A673 (cell line): Measurements from ENCODE around the gene ZNF18. TPM values are rescaled to one million over a fixed set of nuclear protein-coding genes. Genes with fewer than 3 reads are reported as not detected.
A peak's percentile ranks its signal among the peaks of the same experiment; 100 is the strongest.

Experiments
- BruUV-seq: library from RNA; stranded (reverse); fragments of 400-500 nt; replicated peaks from 2 replicates; lab custom pipeline; 2021; lab: Mats Ljungman, UMichigan
- CTCF ChIA-PET: fragments of 300-600 bp; sonication (Branson Sonifier 250); formaldehyde crosslinking; loops from one replicate; lab custom pipeline; 2022; ENCODE audit warnings: antibody characterized with exemption; lab: Charles Lee
- POLR2A ChIA-PET: fragments of 300-600 bp; sonication (Branson Sonifier 250); formaldehyde crosslinking; loops from one replicate; lab custom pipeline; 2022; ENCODE audit warnings: antibody characterized with exemption; ENCODE audit not compliant: low non-redundant PET; lab: Charles Lee
- DNase-seq: peaks from one replicate; pipeline ENCODE4 v3.0.0-alpha.2; 2015; ENCODE audit warnings: low spot score
- H3K27ac ChIP-seq: fragments of 200-600 bp; sonication (generic); 2 replicates; pipeline ENCODE4 v1.5.1; 2016; ENCODE audit warnings: mixed run types, low read depth, mild to moderate bottlenecking, mixed read lengths, antibody characterized with exemption, low read length; ENCODE audit not compliant: poor library complexity, severe bottlenecking
- H3K27me3 ChIP-seq: fragments of 200-600 bp; sonication (generic); replicated peaks from 2 replicates; pipeline ENCODE4 v1.6.1; 2017; ENCODE audit warnings: mixed run types, low read depth, mild to moderate bottlenecking, mixed read lengths, antibody characterized with exemption, low read length; ENCODE audit not compliant: insufficient read depth, poor library complexity
- H3K36me3 ChIP-seq: fragments of 200-600 bp; sonication (generic); 2 replicates; pipeline ENCODE4 v1.6.1; 2016; ENCODE audit warnings: mixed run types, mild to moderate bottlenecking, mixed read lengths, antibody characterized with exemption, low read length; ENCODE audit not compliant: insufficient read depth, poor library complexity, severe bottlenecking
- H3K4me1 ChIP-seq: fragments of 200-600 bp; sonication (generic); 2 replicates; pipeline ENCODE4 v1.6.1; 2017; ENCODE audit warnings: mixed run types, mild to moderate bottlenecking, mixed read lengths, antibody characterized with exemption, low read length; ENCODE audit not compliant: insufficient read depth, poor library complexity, severe bottlenecking
- H3K4me3 ChIP-seq: fragments of 200-600 bp; sonication (generic); 2 replicates; pipeline ENCODE4 v1.5.1; 2016; ENCODE audit warnings: low read depth, mixed run types, mild to moderate bottlenecking, mixed read lengths, low read length; ENCODE audit not compliant: poor library complexity, severe bottlenecking
- H3K9me3 ChIP-seq: fragments of 200-600 bp; sonication (generic); 2 replicates; pipeline ENCODE4 v1.6.1; 2016; ENCODE audit warnings: mixed run types, low read depth, mild to moderate bottlenecking, mixed read lengths, antibody characterized with exemption, low read length; ENCODE audit not compliant: poor library complexity, severe bottlenecking
- CTCF ChIP-seq: fragments of 300-800, 200-600 bp; sonication (generic); conservative IDR thresholded peaks from 2 replicates; pipeline ENCODE4 v1.5.1; 2017; ENCODE audit warnings: low read depth, mild to moderate bottlenecking, antibody characterized with exemption, low read length, moderate library complexity, mixed read lengths
- EZH2 ChIP-seq: fragments of 200-600 bp; sonication (generic); IDR thresholded peaks from 2 replicates; pipeline ENCODE4 v1.6.1; 2017; ENCODE audit warnings: borderline replicate concordance, low read depth, mild to moderate bottlenecking, mixed read lengths, antibody characterized with exemption, low read length; ENCODE audit not compliant: poor library complexity, severe bottlenecking
- intact Hi-C: fragments of 100-400 bp; cut with micrococcal nuclease; formaldehyde crosslinking; loops from one replicate; pipeline ENCODE4 v1.10.0; 2022; ENCODE audit not compliant: unreplicated experiment
- total RNA-seq: library from RNA; stranded (reverse); gene quantifications from 2 replicates; pipeline ENCODE4 v1.2.3, GENCODE V29; 2021

The ZNF18 gene
- total RNA-seq, 1 experiment from 2014 or later: 11.9 TPM

- ChIA-PET POLR2A (no interaction called here), CTCF (no interaction called here)
- H3K4me1 ChIP-seq: peaks cover 20% of the 10 kb centered on the region
- peak overlapping the region; percentile 92 for H3K27ac ChIP-seq
- H3K9me3 ChIP-seq: no peaks in the 10 kb centered on the region
- intact Hi-C loops: no loop called here
- H3K27me3 ChIP-seq: no peaks in the 10 kb centered on the region
- TF ChIP-seq EZH2 (no peak), CTCF (no peak)
- TSS peak; percentile 56 for BruUV-seq
- no peaks in the 10 kb centered on the region for H3K36me3 ChIP-seq
- H3K4me3 ChIP-seq: peak overlapping the region; percentile 83
- DNase-seq: no peak
Measured at GRCh38 chr17:12021623-12022140, 24.4 kb upstream of the ZNF18 start.

- TF ChIP-seq CTCF: no peak
- no peak for TF ChIP-seq EZH2
- H3K4me1 ChIP-seq: peaks cover 20% of the 10 kb centered on the region
- CTCF ChIA-PET: no interaction called here
- H3K27ac ChIP-seq: peak within 1 kb of the TSS; percentile 92
- no peaks in the 10 kb centered on the region for H3K36me3 ChIP-seq
- peak; percentile 91 for DNase-seq
- intact Hi-C loops: no loop called here
- no peaks in the 10 kb centered on the region for H3K9me3 ChIP-seq
- BruUV-seq: no TSS peak
- no peaks in the 10 kb centered on the region for H3K27me3 ChIP-seq
- peak within 1 kb of the TSS; percentile 83 for H3K4me3 ChIP-seq
- POLR2A ChIA-PET: interaction anchor here (0.6 to 0.7 kb wide), 4 partner anchors 121 to 1237 kb away, joined by 3 to 11 read pairs (median 4); no protein-coding TSS in a partner anchor
Measured at GRCh38 chr17:12020642-12021622, 23.7 kb upstream of the ZNF18 start, which contains the start of gene MAP2K4. Gene MAP2K4, plus strand, starts transcription at chr17:12020877. Its CDS starts 10 bp downstream, at chr17:12020887.

- Histone ChIP-seq H3K4me1 (no peaks in the 10 kb centered on the region), H3K27me3 (no peaks in the 10 kb centered on the region), H3K4me3 (no peak overlapping the region), H3K9me3 (no peaks in the 10 kb centered on the region), H3K36me3 (no peaks in the 10 kb centered on the region), H3K27ac (no peak overlapping the region)
- DNase-seq: no peak
- CTCF ChIA-PET: no interaction called here
- no TSS peak for BruUV-seq
- POLR2A ChIA-PET: no interaction called here
- TF ChIP-seq EZH2: no peak
- no peak for TF ChIP-seq CTCF
- intact Hi-C loops: no loop called here
Measured at GRCh38 chr17:12007466-12007865, 10.2 kb upstream of the ZNF18 start.
